IPS-20b (cell line): Measurements from ENCODE around the gene CNOT2.

Experiments used
- H3K27ac ChIP-seq: one replicate; pipeline ENCODE4 v1.5.1; 2013; ENCODE audit warnings: low read length
- H3K27me3 ChIP-seq: 2 replicates; pipeline ENCODE4 v1.6.1; 2013; ENCODE audit warnings: mild to moderate bottlenecking, low read length, inconsistent platforms; ENCODE audit not compliant: insufficient read depth
- H3K36me3 ChIP-seq: 2 replicates; pipeline ENCODE4 v1.6.1; 2013; ENCODE audit warnings: low read depth, mild to moderate bottlenecking, inconsistent platforms, low read length, moderate library complexity; ENCODE audit not compliant: insufficient read depth
- H3K4me1 ChIP-seq: 2 replicates; pipeline ENCODE4 v1.6.1; 2013; ENCODE audit warnings: mild to moderate bottlenecking, control low read depth, inconsistent platforms, low read length, moderate library complexity; ENCODE audit not compliant: insufficient read depth
- H3K4me3 ChIP-seq: 2 replicates; pipeline ENCODE4 v1.5.1; 2013; ENCODE audit warnings: mild to moderate bottlenecking, low read length, inconsistent platforms
- H3K9ac ChIP-seq: 2 replicates; pipeline ENCODE4 v1.6.1; 2013; ENCODE audit warnings: low read depth, mild to moderate bottlenecking, inconsistent platforms, low read length, moderate library complexity
- H3K9me3 ChIP-seq: 2 replicates; pipeline ENCODE4 v1.6.1; 2013; ENCODE audit warnings: mild to moderate bottlenecking, low read depth, low read length, inconsistent platforms; ENCODE audit not compliant: insufficient read depth

The CNOT2 gene

GRCh38 chr12:70252832-70253231 lies 9.6 kb downstream of the CNOT2 start:
- Histone ChIP-seq H3K9me3 (no peaks in the 10 kb centered on the region), H3K9ac (no peak overlapping the region), H3K4me1 (peaks cover 29% of the 10 kb centered on the region), H3K36me3 (no peaks in the 10 kb centered on the region; the same call in 1 of the 2 replicates), H3K27ac (no peak overlapping the region), H3K27me3 (no peaks in the 10 kb centered on the region), H3K4me3 (no peak overlapping the region)

GRCh38 chr12:70254225-70254624 lies 11.0 kb downstream of the CNOT2 start:
- H3K27me3 ChIP-seq = no peaks in the 10 kb centered on the region
- H3K4me1 ChIP-seq = peaks cover 35% of the 10 kb centered on the region
- H3K9ac ChIP-seq = no peak overlapping the region
- no peak overlapping the region for H3K4me3 ChIP-seq
- H3K36me3 ChIP-seq = no peaks in the 10 kb centered on the region; the same call in 1 of the 2 replicates
- no peaks in the 10 kb centered on the region for H3K9me3 ChIP-seq
- H3K27ac ChIP-seq = no peak overlapping the region

DNA sequence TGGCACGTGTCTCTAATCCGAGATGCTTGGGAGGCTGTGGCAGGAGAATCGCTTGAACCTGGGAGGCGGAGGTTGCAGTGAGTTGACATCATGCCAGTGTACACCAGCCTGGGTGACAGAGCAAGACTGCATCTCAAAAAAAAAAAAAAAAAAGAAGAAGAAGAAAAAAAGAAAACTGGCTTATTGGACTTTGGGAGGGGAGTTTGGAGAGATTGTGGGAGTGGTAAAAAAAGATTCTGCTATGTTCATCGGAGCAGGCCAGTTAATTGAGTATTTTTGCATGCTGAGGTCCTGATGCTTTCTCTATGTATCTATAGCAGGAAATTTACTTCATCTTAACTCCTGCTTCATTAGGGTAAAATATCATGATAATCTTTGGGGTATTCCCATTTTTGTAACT lies 11.6 kb downstream of the CNOT2 start:
- Histone ChIP-seq H3K36me3 (no peaks in the 10 kb centered on the region), H3K4me1 (peaks cover 35% of the 10 kb centered on the region), H3K4me3 (no peak overlapping the region), H3K9ac (peak overlapping the region; percentile 43; the same call in 1 of the 2 replicates), H3K27ac (peak overlapping the region; percentile 88), H3K9me3 (no peaks in the 10 kb centered on the region), H3K27me3 (no peaks in the 10 kb centered on the region)

GRCh38 chr12:70255311-70255710 lies 12.1 kb downstream of the CNOT2 start:
- Histone ChIP-seq H3K9me3 (no peaks in the 10 kb centered on the region), H3K4me1 (peaks cover 33% of the 10 kb centered on the region), H3K27ac (peak overlapping the region; percentile 88), H3K9ac (peak overlapping the region; percentile 43; the same call in 1 of the 2 replicates), H3K27me3 (no peaks in the 10 kb centered on the region), H3K4me3 (no peak overlapping the region), H3K36me3 (no peaks in the 10 kb centered on the region)

DNA sequence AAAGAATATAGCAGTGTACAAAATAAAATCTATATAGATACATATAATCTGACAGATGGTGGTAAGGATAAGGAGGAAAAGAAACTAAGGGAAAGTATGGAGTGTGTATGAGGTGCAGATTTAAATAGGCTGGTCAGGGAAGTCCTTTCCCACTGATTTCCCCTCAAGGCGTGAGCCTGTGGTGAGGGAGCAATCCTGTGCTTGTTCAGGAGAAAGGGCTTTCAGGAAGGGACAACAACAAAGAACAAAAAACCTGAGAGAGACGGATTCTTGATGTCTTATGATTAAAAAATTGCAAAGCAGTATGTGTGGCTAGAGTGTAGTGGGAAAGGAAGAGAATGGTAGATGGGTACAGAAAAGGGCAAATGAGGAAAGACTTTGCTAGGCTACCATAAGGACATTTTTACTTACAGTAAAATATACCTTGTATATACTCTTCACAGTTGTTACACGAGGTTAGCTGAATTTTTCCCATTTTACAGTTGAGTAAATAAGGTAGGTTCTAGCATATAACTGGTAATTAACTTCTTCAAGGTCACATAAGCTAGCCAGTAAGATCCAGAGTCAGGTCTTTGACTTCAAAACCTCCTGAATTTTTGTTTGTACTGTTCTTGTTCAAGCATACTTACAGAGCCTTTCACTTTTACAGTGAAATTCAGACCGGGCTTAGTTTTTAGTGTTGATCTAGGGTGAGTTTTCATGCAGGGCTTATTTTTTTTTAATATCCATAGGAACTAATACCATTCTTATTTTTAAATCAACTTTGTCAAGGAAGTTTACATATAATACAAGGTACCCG lies 15.6 kb downstream of the CNOT2 start:
- H3K9ac ChIP-seq = no peak overlapping the region
- no peak overlapping the region for H3K4me3 ChIP-seq
- no peaks in the 10 kb centered on the region for H3K27me3 ChIP-seq
- no peaks in the 10 kb centered on the region for H3K36me3 ChIP-seq
- H3K27ac ChIP-seq = no peak overlapping the region
- no peaks in the 10 kb centered on the region for H3K9me3 ChIP-seq
- peaks cover 30% of the 10 kb centered on the region for H3K4me1 ChIP-seq

- Histone ChIP-seq H3K27ac (no peak overlapping the region), H3K9me3 (no peaks in the 10 kb centered on the region), H3K4me1 (peaks cover 31% of the 10 kb centered on the region), H3K4me3 (no peak overlapping the region), H3K36me3 (no peaks in the 10 kb centered on the region), H3K9ac (no peak overlapping the region), H3K27me3 (no peaks in the 10 kb centered on the region)
These were observed 17.4 kb downstream of the CNOT2 start for GRCh38 chr12:70260646-70261045.

- H3K36me3 ChIP-seq = no peaks in the 10 kb centered on the region
- H3K9me3 ChIP-seq = no peaks in the 10 kb centered on the region
- H3K27me3 ChIP-seq = no peaks in the 10 kb centered on the region
- H3K4me1 ChIP-seq = peaks cover 24% of the 10 kb centered on the region
- H3K27ac ChIP-seq = no peak overlapping the region
- H3K9ac ChIP-seq = 0 out of 2 replicates have a peak overlapping the region, but pooled peaks have one; percentile 24
- H3K4me3 ChIP-seq = no peak overlapping the region
These were observed 21.0 kb downstream of the CNOT2 start for GRCh38 chr12:70264067-70264867.

GRCh38 chr12:70265132-70265531 lies 21.9 kb downstream of the CNOT2 start:
- H3K27me3 ChIP-seq = no peaks in the 10 kb centered on the region
- H3K36me3 ChIP-seq = no peaks in the 10 kb centered on the region
- H3K9me3 ChIP-seq = no peaks in the 10 kb centered on the region
- no peak overlapping the region for H3K27ac ChIP-seq
- no peak overlapping the region for H3K4me3 ChIP-seq
- H3K4me1 ChIP-seq = peaks cover 24% of the 10 kb centered on the region
- H3K9ac ChIP-seq = no peak overlapping the region

DNA sequence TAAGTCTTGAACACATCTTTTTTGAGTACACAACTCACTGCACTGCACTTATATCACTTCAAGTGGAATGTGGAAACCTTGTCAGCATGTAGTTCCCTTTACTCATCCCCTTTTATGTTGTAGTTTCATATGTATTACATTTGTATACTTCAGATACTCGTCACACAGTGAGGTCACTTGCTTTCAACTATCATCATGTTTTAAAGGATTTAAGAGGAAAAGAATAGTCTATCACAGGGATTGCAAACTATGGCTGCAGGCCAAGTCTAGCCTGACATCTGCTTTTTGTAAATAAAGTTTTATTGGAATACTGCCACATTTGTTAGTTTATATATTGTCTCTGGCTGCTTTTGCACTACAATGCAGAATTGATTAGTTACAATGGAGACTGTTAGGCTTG lies 24.3 kb downstream of the CNOT2 start:
- no peak overlapping the region for H3K27ac ChIP-seq
- no peaks in the 10 kb centered on the region for H3K27me3 ChIP-seq
- H3K9ac ChIP-seq = no peak overlapping the region
- no peaks in the 10 kb centered on the region for H3K36me3 ChIP-seq
- peaks cover 30% of the 10 kb centered on the region for H3K4me1 ChIP-seq
- no peaks in the 10 kb centered on the region for H3K9me3 ChIP-seq
- H3K4me3 ChIP-seq = no peak overlapping the region

- Histone ChIP-seq H3K27ac (no peak overlapping the region), H3K9ac (no peak overlapping the region), H3K27me3 (no peaks in the 10 kb centered on the region), H3K4me1 (peaks cover 18% of the 10 kb centered on the region), H3K4me3 (no peak overlapping the region), H3K36me3 (no peaks in the 10 kb centered on the region), H3K9me3 (no peaks in the 10 kb centered on the region)
These were observed 25.7 kb downstream of the CNOT2 start for GRCh38 chr12:70268972-70269371.

DNA sequence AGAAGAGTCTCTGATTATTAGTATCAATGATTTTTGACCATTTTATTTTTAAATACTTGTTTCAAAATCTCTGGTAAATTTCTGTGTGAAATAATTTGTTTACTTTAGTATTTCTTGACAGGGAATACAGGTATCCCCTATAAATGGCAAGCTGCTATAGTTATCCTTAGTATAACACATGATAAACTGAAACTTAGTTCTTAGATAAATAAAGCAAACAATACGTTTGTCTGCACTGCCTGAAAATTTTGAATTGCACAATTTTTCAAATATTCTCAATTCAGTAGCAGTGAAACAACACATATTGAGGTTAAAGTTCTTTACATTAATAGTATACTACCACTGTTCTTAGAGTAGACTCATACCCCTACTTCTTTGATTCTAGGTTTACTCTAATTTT lies 26.9 kb downstream of the CNOT2 start:
- Histone ChIP-seq H3K4me3 (no peak overlapping the region), H3K27me3 (no peaks in the 10 kb centered on the region), H3K9ac (no peak overlapping the region), H3K9me3 (no peaks in the 10 kb centered on the region), H3K27ac (no peak overlapping the region), H3K36me3 (no peaks in the 10 kb centered on the region), H3K4me1 (peaks cover 12% of the 10 kb centered on the region)

DNA sequence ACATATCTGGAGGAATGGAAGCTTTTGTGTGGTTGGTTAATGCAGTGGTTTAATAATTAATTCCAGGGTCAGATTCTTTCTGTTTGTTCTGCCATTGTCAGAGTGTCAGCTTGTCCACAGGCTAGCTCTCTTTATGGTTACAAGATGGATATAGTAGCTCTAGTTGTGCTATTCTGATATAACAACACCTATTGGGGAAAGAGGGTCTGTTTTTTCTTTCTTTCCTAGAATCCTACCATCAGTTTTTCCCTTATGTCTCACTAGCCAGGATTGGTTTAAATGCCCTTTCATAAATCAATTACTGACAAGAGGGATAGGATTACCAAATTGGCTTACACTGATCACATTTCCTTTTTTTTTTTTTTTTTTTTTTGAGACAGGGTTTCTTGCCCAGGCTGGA lies 27.8 kb downstream of the CNOT2 start:
- peaks cover 12% of the 10 kb centered on the region for H3K4me1 ChIP-seq
- no peak overlapping the region for H3K4me3 ChIP-seq
- no peak overlapping the region for H3K27ac ChIP-seq
- no peaks in the 10 kb centered on the region for H3K36me3 ChIP-seq
- no peak overlapping the region for H3K9ac ChIP-seq
- H3K27me3 ChIP-seq = no peaks in the 10 kb centered on the region
- H3K9me3 ChIP-seq = no peaks in the 10 kb centered on the region
